CD8-positive, alpha-beta memory T cell (primary cell): Measurements from ENCODE around the gene ANKRD27. TPM values are rescaled to one million over a fixed set of nuclear protein-coding genes. Genes with fewer than 3 reads are reported as not detected.
"Not testable (repeated sequence)": the region's sequence is repeated elsewhere in the genome, so short reads cannot be mapped to it uniquely, and the experiment has no call there.

Experiments used
- CTCF ChIA-PET: fragments of 350-600 bp; sonication (Branson Sonifier 250); formaldehyde crosslinking; loops from one replicate; lab custom pipeline; 2021; ENCODE audit warnings: antibody characterized with exemption; lab: Charles Lee
- POLR2A ChIA-PET: fragments of 350-600 bp; sonication (Branson Sonifier 250); formaldehyde crosslinking; loops from one replicate; lab custom pipeline; 2021; ENCODE audit warnings: antibody characterized with exemption; lab: Charles Lee
- DNase-seq, 5 donors: peaks; one replicate each; pipeline versions ENCODE4 v3.0.0 to v3.0.0-alpha.2; 2020 to 2022; ENCODE audit warnings: mixed read lengths in 1 of 5
- H3K27ac ChIP-seq: one replicate; pipeline ENCODE4 v1.7.0; 2013; ENCODE audit warnings: low read depth, mild to moderate bottlenecking, low read length, moderate library complexity
- H3K27me3 ChIP-seq: 2 replicates; pipeline ENCODE4 v1.7.0; 2013; ENCODE audit warnings: low read length, mild to moderate bottlenecking; ENCODE audit not compliant: insufficient read depth, poor library complexity, severe bottlenecking
- H3K36me3 ChIP-seq: 2 replicates; pipeline ENCODE4 v1.7.0; 2013; ENCODE audit warnings: mild to moderate bottlenecking, low read length, moderate library complexity; ENCODE audit not compliant: insufficient read depth
- H3K4me1 ChIP-seq: 2 replicates; pipeline ENCODE4 v1.7.0; 2013; ENCODE audit warnings: mild to moderate bottlenecking, low read length, moderate library complexity; ENCODE audit not compliant: insufficient read depth
- H3K4me3 ChIP-seq: 2 replicates; pipeline ENCODE4 v1.7.0; 2013; ENCODE audit warnings: mild to moderate bottlenecking, low read length
- H3K9me3 ChIP-seq: 2 replicates; pipeline ENCODE4 v1.7.0; 2013; ENCODE audit warnings: mild to moderate bottlenecking, low read length
- H3K27ac Mint-ChIP-seq, 8 donors: one replicate each; pipeline ENCODE4 v1.8.0; 2020 to 2021; ENCODE audit warnings: mixed read lengths in 8 of 8, mild to moderate bottlenecking in 6 of 8, inconsistent platforms in 3 of 8, moderate library complexity in 3 of 8
- H3K27me3 Mint-ChIP-seq, 2 donors: one replicate each; pipeline ENCODE4 v1.8.0; 2020 to 2021; ENCODE audit warnings: mixed read lengths in 2 of 2, mild to moderate bottlenecking in 1 of 2, moderate library complexity in 1 of 2
- H3K36me3 Mint-ChIP-seq, 3 donors: one replicate each; pipeline ENCODE4 v1.8.0; 2020 to 2021; ENCODE audit warnings: mixed read lengths in 3 of 3, inconsistent platforms in 1 of 3, mild to moderate bottlenecking in 1 of 3
- H3K4me1 Mint-ChIP-seq, 3 donors: one replicate each; pipeline ENCODE4 v1.8.0; 2020 to 2021; ENCODE audit warnings: mixed read lengths in 3 of 3, inconsistent platforms in 1 of 3, mild to moderate bottlenecking in 1 of 3
- H3K4me3 Mint-ChIP-seq, 7 donors: one replicate each; pipeline ENCODE4 v1.8.0; 2020 to 2021; ENCODE audit warnings: mixed read lengths in 7 of 7, mild to moderate bottlenecking in 6 of 7, moderate library complexity in 4 of 7, inconsistent platforms in 2 of 7
- H3K9me3 Mint-ChIP-seq, 5 donors: one replicate each; pipeline ENCODE4 v1.8.0; 2020 to 2022; ENCODE audit warnings: mixed read lengths in 5 of 5, mild to moderate bottlenecking in 3 of 5, moderate library complexity in 2 of 5, inconsistent platforms in 1 of 5
- polyA plus RNA-seq: library from polyadenylated mRNA; unstranded; fragments of 300-500 nt; fragmentation: Illumina TruSeq; gene quantifications from one replicate; pipeline ENCODE4 v1.2.3, GENCODE V29; 2021
- total RNA-seq, 2 experiments: library from RNA; stranded (reverse); gene quantifications; one replicate each; pipeline ENCODE4 v1.2.3, GENCODE V29; 2021

The ANKRD27 gene
- total and polyA plus RNA-seq, 3 experiments from 2014 or later = 31.1 to 42.4 (median 38.0) TPM

DNA sequence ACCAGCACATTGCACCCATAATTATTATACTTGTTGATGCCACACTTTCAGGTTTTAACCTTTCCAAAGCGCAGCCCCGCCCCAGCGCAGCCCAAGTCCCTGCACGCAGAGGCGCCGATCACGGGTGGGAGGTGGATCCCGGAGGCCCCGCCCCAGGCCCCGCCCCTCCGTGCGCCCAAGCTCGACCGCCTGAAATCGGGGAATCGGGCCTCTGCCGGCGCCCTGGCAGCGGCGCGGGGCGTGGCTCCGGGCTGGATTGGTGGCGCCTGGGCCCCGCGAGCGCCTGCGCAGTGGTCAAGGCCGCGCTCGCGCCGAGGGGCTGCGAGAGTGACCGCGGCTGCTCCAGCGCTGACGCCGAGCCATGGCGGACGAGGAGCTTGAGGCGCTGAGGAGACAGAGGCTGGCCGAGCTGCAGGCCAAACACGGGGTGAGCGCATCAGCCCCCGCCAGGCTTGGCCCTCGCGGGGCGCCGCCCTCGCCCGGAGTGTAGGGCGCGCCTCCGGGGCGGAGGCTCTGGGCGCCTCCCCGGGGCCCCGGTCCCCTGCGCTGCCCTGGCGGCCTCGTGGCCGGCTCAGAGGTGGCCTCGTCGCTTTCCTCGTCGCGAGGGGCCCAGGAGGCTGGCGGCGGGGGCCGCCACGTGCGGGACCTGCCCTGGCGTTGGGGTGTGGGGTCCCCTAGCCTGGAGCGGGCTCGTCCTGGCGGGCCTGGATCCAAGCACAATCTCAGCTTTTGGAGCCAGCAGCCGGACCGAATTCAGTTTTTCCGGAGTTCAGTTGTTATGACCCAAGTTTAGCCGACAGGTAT, 93.9 kb downstream of the ANKRD27 start, which contains the start of gene PDCD5:
Gene PDCD5 (plus strand): TSS at position 290 of the 804 bp plus-strand sequence. CDS start 72 bp downstream, at position 362.
- Mint-ChIP-seq H3K27me3 (peaks cover 0 to 1% of the 10 kb centered on the region in 2 donors), H3K4me3 (peak within 1 kb of the TSS; percentile 87 to 98 (median 92)), H3K36me3 (peaks cover 0 to 26% (median 1%) of the 10 kb centered on the region in 3 donors), H3K27ac (peak within 1 kb of the TSS; percentile 75 to 96 (median 92)), H3K4me1 (peaks cover 26 to 46% (median 42%) of the 10 kb centered on the region in 3 donors), H3K9me3 (no peaks in the 10 kb centered on the region)
- peak; percentile 91 to 98 (median 95) for DNase-seq
- ChIA-PET POLR2A (interaction anchor here (0.6 to 1.1 kb wide), 5 partner anchors 9 to 1770 kb away, joined by 3 to 5 read pairs (median 4); partner anchors contain the start of genes ANKRD27, DPY19L3 and ZNF507), CTCF (interaction anchor here (1.1 to 1.5 kb wide), 2 partner anchors 10 to 19 kb away, joined by 4 read pairs; no protein-coding TSS in a partner anchor)
- peaks cover 21% of the 10 kb centered on the region for H3K4me1 ChIP-seq
- peaks cover 5% of the 10 kb centered on the region for H3K36me3 ChIP-seq
- no peaks in the 10 kb centered on the region for H3K9me3 ChIP-seq
- peak within 1 kb of the TSS; percentile 84 for H3K4me3 ChIP-seq
- peak within 1 kb of the TSS; percentile 71 for H3K27ac ChIP-seq
- H3K27me3 ChIP-seq = no peaks in the 10 kb centered on the region

DNA sequence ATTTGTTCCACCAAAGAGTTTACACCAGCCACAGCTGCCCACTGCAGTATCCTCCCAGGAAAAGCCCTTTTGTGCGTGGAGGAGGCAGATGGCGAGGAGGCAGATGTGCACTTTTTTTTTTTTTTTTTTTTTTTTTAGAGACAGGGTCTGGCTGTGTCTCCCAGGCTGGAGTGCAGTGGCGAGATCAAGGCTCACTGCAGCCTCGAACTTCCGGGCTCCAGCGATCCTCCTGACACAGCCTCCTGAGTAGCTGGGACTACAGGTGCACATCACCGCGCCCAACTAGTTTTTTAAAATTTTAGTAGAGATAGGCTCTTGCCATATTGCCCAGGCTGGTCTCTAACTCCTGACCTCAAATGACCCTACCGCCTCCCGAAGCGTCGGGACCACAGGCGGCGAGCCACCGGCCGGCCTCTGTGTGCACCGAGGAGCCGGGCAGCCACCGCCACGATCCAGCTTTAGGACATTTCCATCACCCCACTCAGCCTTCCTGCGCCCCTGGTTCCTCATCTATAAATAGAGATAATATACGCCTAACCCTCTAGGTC, 94.6 kb downstream of the ANKRD27 start:
- ChIA-PET POLR2A (interaction anchor here (0.6 to 1.1 kb wide), 5 partner anchors 8 to 1771 kb away, joined by 3 to 5 read pairs (median 4); partner anchors contain the start of genes ANKRD27 and ZNF507), CTCF (interaction anchor here (1.1 to 1.5 kb wide), 2 partner anchors 9 to 19 kb away, joined by 4 read pairs; no protein-coding TSS in a partner anchor)
- H3K9me3 ChIP-seq = no peaks in the 10 kb centered on the region
- H3K27me3 ChIP-seq = no peaks in the 10 kb centered on the region
- H3K4me1 ChIP-seq = peaks cover 21% of the 10 kb centered on the region
- Mint-ChIP-seq H3K9me3 (no peaks in the 10 kb centered on the region), H3K4me3 (peak overlapping the region; percentile 87 to 98 (median 92)), H3K27me3 (peaks cover 1 to 4% of the 10 kb centered on the region in 2 donors), H3K27ac (peak overlapping the region in 7 of 8 donors; percentile 46 to 96 (median 92)), H3K4me1 (peaks cover 24 to 39% (median 35%) of the 10 kb centered on the region in 3 donors), H3K36me3 (peaks cover 4 to 19% (median 4%) of the 10 kb centered on the region in 3 donors)
- peak overlapping the region; percentile 41 for H3K27ac ChIP-seq
- DNase-seq = peak in 1 of 5 donors; percentile 10
- H3K36me3 ChIP-seq = no peaks in the 10 kb centered on the region
- H3K4me3 ChIP-seq = peak overlapping the region; percentile 84

DNA sequence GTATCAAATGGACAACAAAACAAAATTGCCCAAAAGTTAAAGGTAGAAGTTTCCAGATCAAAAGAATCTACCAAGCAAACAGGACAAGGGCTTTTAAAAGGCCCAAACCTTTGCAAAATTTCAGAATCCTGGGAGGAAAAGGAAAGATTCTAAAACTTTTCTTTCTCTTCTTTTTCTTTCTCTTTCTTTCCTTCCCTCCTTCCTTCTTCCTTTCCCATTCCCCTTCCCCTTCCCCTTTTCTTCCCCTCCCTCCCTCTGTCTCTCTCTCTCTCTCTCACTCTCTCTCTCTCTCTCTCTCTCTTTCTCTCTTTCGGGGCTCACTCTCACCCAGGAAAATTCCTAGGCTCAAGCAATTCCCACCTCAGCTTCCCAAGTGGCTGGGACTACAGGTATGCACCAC, 98.2 kb downstream of the ANKRD27 start:
- peak overlapping the region in 1 of 7 donors; percentile 46 for H3K4me3 Mint-ChIP-seq
- Histone ChIP-seq H3K36me3 (no peaks in the 10 kb centered on the region), H3K9me3 (no peaks in the 10 kb centered on the region), H3K4me3 (no peak overlapping the region), H3K27ac (no peak overlapping the region), H3K27me3 (no peaks in the 10 kb centered on the region), H3K4me1 (peaks cover 15% of the 10 kb centered on the region)
- ChIA-PET POLR2A (no interaction called here), CTCF (no interaction called here)
- peaks cover 5 to 9% of the 10 kb centered on the region in 2 donors for H3K27me3 Mint-ChIP-seq
- no peak for DNase-seq
- no peaks in the 10 kb centered on the region for H3K9me3 Mint-ChIP-seq
- H3K27ac Mint-ChIP-seq = no peak overlapping the region
- peaks cover 18 to 22% (median 20%) of the 10 kb centered on the region in 3 donors for H3K4me1 Mint-ChIP-seq
- H3K36me3 Mint-ChIP-seq = peaks cover 2 to 4% (median 4%) of the 10 kb centered on the region in 3 donors

DNA sequence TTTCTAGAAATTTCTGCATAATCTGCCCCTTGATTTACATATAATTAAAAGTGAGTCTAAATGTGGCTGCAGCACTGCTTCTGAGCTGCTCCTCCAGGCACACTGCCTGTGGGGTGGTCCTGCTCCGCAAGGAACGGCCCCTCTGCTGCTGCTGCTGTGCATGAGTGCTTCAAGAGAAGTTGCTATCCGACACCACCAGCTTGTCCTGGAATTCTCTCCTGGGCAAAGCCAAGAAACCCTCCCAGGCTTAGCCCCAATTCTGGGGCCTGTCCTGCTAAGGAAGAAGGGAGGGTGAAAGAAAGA, 101.5 kb downstream of the ANKRD27 start:
- CTCF ChIA-PET = no interaction called here
- Histone ChIP-seq H3K27me3 (no peaks in the 10 kb centered on the region), H3K36me3 (no peaks in the 10 kb centered on the region), H3K9me3 (no peaks in the 10 kb centered on the region), H3K4me1 (peaks cover 5% of the 10 kb centered on the region), H3K4me3 (no peak overlapping the region), H3K27ac (no peak overlapping the region)
- Mint-ChIP-seq H3K9me3 (no peaks in the 10 kb centered on the region), H3K4me1 (peaks cover 15 to 21% (median 19%) of the 10 kb centered on the region in 3 donors), H3K4me3 (peak overlapping the region in 6 of 7 donors; percentile 39 to 91 (median 78)), H3K27me3 (peaks cover 17 to 23% of the 10 kb centered on the region in 2 donors), H3K36me3 (peaks cover 0 to 4% (median 4%) of the 10 kb centered on the region in 3 donors), H3K27ac (peak overlapping the region in 1 of 8 donors; percentile 27)
- POLR2A ChIA-PET = no interaction called here
- no peak for DNase-seq

DNA sequence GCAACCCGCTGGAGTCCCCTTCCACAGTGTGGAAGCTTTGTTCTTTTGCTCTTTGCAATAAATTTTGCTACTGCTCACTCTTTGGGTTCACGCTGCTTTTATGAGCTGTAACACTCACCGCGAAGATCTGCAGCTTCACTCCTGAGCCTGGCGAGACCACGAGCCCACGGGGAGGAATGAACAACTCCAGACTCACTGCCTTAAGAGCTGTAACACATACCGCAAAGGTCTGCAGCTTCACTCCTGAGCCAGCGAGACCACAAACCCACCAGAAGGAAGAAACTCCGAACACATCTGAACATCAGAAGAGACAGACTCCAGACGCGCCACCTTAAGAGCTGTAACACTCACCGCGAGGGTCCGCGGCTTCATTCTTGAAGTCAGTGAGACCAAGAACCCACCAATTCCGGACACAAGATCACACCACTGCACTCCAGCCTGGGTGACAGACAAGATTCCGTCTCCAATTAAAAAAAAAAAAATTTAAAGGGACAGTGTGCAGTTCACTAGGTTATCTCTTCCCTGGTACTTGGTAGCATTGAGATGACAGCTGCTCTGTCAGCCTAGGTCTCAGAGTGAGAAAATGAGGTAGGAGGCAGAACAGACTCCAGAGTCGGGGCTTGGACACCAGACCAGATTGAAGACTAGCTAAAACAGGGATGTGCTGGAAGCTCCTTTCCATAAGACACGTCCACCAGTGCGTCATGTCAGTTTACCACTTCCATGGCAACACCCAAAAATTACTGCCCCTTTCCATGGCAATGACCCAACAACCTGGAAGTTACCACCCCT, 102.1 kb downstream of the ANKRD27 start:
- POLR2A ChIA-PET = interaction anchor here (0.6 to 1.3 kb wide), 2 partner anchors 8 to 68 kb away, joined by 4 to 7 read pairs; partner anchors contain the start of gene PDCD5
- not testable (repeated sequence) for H3K36me3 Mint-ChIP-seq, H3K4me1 ChIP-seq, H3K36me3 ChIP-seq, H3K9me3 ChIP-seq, H3K9me3 Mint-ChIP-seq, H3K27me3 ChIP-seq, H3K27ac ChIP-seq
- peak in 1 of 5 donors; percentile 34 for DNase-seq
- H3K4me1 Mint-ChIP-seq = peaks cover 15 to 21% (median 19%) of the 10 kb centered on the region in 3 donors
- peak overlapping the region; percentile 75 to 91 (median 85) for H3K4me3 Mint-ChIP-seq
- H3K4me3 ChIP-seq = peak overlapping the region; percentile 12
- peak overlapping the region; percentile 1 to 96 (median 88) for H3K27ac Mint-ChIP-seq
- peaks cover 17 to 26% of the 10 kb centered on the region in 2 donors for H3K27me3 Mint-ChIP-seq
- CTCF ChIA-PET = interaction anchor here (3.9 kb wide), 1 partner anchor 233 kb away, joined by 19 read pairs; no protein-coding TSS in a partner anchor

DNA sequence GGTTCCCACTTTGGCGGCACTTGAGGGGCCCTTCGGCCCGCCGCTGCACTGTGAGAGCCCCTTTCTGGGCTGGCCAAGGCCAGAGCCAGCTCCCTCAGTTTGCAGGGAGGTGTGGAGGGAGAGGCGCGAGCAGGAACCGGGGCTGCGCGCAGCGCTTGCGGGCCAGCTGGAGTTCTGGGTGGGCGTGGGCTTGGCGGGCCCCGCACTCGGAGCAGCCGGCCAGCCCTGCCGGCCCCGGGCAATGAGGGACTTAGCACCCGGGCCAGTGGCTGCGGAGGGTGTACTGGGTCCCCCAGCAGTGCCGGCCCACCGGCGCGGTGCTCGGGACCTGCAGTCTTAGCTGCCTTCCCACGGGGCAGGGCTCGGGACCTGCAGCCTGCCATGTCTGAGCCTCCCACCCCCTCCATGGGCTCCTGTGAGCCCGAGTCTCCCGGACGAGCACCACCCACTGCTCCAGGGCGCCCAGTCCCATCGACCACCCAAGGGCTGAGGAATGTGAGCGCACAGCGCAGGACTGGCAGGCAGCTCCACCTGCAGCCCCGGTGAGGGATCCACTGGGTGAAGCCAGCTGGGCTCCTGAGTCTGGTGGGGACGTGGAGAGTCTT, 103.4 kb downstream of the ANKRD27 start:
- not testable (repeated sequence) for H3K4me3 Mint-ChIP-seq, H3K36me3 ChIP-seq, DNase-seq, H3K9me3 Mint-ChIP-seq, H3K27me3 ChIP-seq, H3K4me1 ChIP-seq, H3K4me3 ChIP-seq, H3K36me3 Mint-ChIP-seq, H3K27ac ChIP-seq, H3K27ac Mint-ChIP-seq, H3K9me3 ChIP-seq
- H3K27me3 Mint-ChIP-seq = peaks cover 22 to 32% of the 10 kb centered on the region in 2 donors
- ChIA-PET CTCF (interaction anchor here (0.6 to 3.9 kb wide), 3 partner anchors 9 to 231 kb away, joined by 3 to 19 read pairs (median 4); partner anchors contain the start of gene PDCD5), POLR2A (interaction anchor here (1.3 kb wide), 1 partner anchor 9 kb away, joined by 4 read pairs; the partner anchor contains the start of gene PDCD5)
- peaks cover 15 to 21% (median 19%) of the 10 kb centered on the region in 3 donors for H3K4me1 Mint-ChIP-seq
